Spinal cord (tissue), 10 donors: ENCODE data around the gene ANKRD28. TPM values are rescaled to one million over a fixed set of nuclear protein-coding genes. Genes with fewer than 3 reads are reported as not detected.
"Not testable (repeated sequence)": the region's sequence is repeated elsewhere in the genome, so short reads cannot be mapped to it uniquely, and the experiment has no call there.

ENCODE experiments used
- DNase-seq, 6 donors: peaks; one replicate each; pipeline versions ENCODE4 v3.0.0 to v3.0.0-alpha.2; 2013 to 2015; ENCODE audit warnings: low spot score in 6 of 6, low read depth in 4 of 6
- H3K27ac ChIP-seq: one replicate; pipeline ENCODE4 v1.5.1; 2013; ENCODE audit warnings: low read depth, low read length, control low read depth
- H3K27me3 ChIP-seq: one replicate; pipeline ENCODE4 v1.6.1; 2013; ENCODE audit warnings: low read length; ENCODE audit not compliant: control insufficient read depth, insufficient read depth
- H3K36me3 ChIP-seq: one replicate; pipeline ENCODE4 v1.6.1; 2013; ENCODE audit warnings: low read length; ENCODE audit not compliant: control insufficient read depth, insufficient read depth
- H3K4me1 ChIP-seq: one replicate; pipeline ENCODE4 v1.6.1; 2013; ENCODE audit warnings: low read length; ENCODE audit not compliant: control insufficient read depth, insufficient read depth
- H3K4me3 ChIP-seq: one replicate; pipeline ENCODE4 v1.5.1; 2013; ENCODE audit warnings: low read depth, low read length, control low read depth
- H3K9me3 ChIP-seq: one replicate; pipeline ENCODE4 v1.6.1; 2013; ENCODE audit warnings: low read length; ENCODE audit not compliant: control insufficient read depth, insufficient read depth
- WGBS: methylation state at CpG from one replicate; pipeline ENCODE4 v1.1.5; 2013; ENCODE audit warnings: missing lambda C conversion rate; ENCODE audit not compliant: insufficient coverage; 5-methylcytosine and 5-hydroxymethylcytosine counted together
- polyA plus RNA-seq, 2 donors: library from polyadenylated mRNA; unstranded; fragments of 120-200 nt; gene quantifications; one replicate each; pipeline ENCODE4 v1.2.1, GENCODE V29; 2013; ENCODE audit not compliant: insufficient read length in 2 of 2
- total RNA-seq, 2 donors: library from RNA; depleted of rRNA in 1 of 2; stranded (reverse); fragments of 120-200 nt in 1 of 2; fragments of >200 nt in 1 of 2; gene quantifications; one replicate each; pipeline versions ENCODE4 v1.2.3 to v1.2.4, GENCODE V29; 2013 to 2014
- donor health status: healthy.

The ANKRD28 gene
- total and polyA plus RNA-seq, 4 donors = 37.8 to 89.3 (median 50.6) TPM

DNA sequence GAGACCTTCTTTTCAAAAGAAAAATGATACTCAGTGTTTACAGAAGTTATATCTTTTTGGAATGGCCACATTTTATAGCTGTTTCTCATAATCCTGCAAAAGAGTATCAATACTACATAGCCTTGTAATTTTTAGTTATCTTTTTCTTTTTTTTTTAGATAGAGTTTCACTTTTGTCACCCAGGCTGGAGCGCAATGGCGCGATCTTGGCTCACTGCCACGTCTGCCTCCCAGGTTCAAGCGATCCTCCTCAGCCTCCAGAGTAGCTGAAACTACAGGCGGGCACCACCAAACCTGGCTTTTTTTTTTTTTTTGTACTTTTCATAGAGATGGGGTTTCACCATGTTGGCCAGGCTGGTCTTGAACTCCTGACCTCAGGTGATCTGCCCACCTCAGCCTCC, 53.6 kb downstream of the ANKRD28 start:
- Histone ChIP-seq H3K4me3 (no peak overlapping the region), H3K27ac (no peak overlapping the region), H3K27me3 (no peaks in the 10 kb centered on the region), H3K9me3 (peaks cover 4% of the 10 kb centered on the region), H3K36me3 (peaks cover 6% of the 10 kb centered on the region), H3K4me1 (no peaks in the 10 kb centered on the region)
- no peak for DNase-seq
- WGBS = 100% methylated on average over 3 of the region's 6 CpGs

DNA sequence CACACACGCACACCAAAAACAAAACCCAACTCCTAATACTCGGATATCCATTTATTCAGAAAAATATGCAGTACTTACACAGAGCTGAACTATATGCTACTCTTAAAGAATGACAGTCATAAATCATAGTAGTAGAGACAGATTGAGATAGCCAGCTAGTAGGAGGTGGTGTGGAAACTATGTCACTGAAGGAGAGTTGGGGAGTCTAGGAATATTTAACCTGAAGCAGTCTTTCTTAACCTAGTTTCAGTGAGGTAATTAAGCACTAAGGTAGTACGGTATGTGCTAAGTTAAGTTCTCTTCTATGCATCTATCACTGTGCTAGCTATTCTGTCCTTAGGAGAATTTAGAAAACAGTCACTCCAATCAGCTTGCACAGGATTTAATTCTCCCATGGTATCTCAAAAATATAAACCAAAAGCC, 54.2 kb downstream of the ANKRD28 start:
- WGBS = no CpG with 5 or more reads among the region's 3 CpGs
- H3K4me1 ChIP-seq = no peaks in the 10 kb centered on the region
- no peak for DNase-seq
- H3K27me3 ChIP-seq = no peaks in the 10 kb centered on the region
- no peak overlapping the region for H3K27ac ChIP-seq
- peaks cover 6% of the 10 kb centered on the region for H3K36me3 ChIP-seq
- H3K9me3 ChIP-seq = peaks cover 4% of the 10 kb centered on the region
- no peak overlapping the region for H3K4me3 ChIP-seq

- not testable (repeated sequence) for DNase-seq, H3K4me1 ChIP-seq, H3K27me3 ChIP-seq, H3K27ac ChIP-seq, H3K36me3 ChIP-seq, H3K4me3 ChIP-seq, H3K9me3 ChIP-seq
- WGBS = no CpG with 5 or more reads among the region's 26 CpGs
These were observed 55.5 kb downstream of the ANKRD28 start for GRCh38 chr3:15742236-15742635.

DNA sequence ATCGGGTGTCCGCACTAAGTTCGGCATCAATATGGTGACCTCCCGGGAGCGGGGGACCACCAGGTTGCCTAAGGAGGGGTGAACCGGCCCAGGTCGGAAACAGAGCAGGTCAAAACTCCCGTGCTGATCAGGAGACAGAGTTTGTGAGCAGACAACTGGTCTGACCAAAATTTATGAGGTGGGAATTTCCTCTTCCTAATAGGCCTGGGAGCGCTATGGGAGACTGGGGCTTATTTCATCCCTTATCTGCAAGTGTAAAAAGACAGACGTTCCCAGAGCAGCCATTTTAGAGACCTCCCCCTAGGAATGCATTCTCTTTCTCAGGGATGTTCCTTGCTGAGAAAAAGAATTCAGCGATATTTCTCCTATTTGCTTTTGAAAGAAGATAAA, 59.2 kb downstream of the ANKRD28 start:
- 93% methylated on average over 6 of the region's 11 CpGs for WGBS
- not testable (repeated sequence) for H3K27me3 ChIP-seq, H3K27ac ChIP-seq, H3K9me3 ChIP-seq, H3K4me1 ChIP-seq, DNase-seq, H3K4me3 ChIP-seq, H3K36me3 ChIP-seq

- H3K9me3 ChIP-seq = no peaks in the 10 kb centered on the region
- H3K27ac ChIP-seq = no peak overlapping the region
- no peaks in the 10 kb centered on the region for H3K27me3 ChIP-seq
- H3K4me3 ChIP-seq = no peak overlapping the region
- no peaks in the 10 kb centered on the region for H3K4me1 ChIP-seq
- 100% methylated on average over 1 of the region's 2 CpGs for WGBS
- DNase-seq = no peak
- H3K36me3 ChIP-seq = peaks cover 3% of the 10 kb centered on the region
These were observed 66.8 kb downstream of the ANKRD28 start for GRCh38 chr3:15731024-15731423.

DNA sequence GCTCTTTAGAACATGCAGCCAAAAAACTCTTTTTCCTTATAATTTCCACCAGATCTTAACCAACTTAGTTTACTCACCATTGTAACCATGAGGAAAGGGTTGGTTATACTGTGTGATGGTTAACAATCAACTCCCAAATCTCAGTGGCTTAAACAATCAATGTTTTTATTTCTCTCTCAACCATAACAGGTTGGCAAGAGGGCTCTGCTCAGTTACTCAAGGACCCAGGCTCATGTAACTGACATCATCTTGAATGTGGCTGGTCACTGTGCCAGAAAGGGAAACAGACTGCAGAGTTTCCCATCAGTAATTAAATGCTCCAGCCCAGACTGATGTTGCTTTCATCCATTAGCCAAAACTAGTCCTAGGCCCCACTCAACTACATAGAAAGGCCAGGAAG, 69.0 kb downstream of the ANKRD28 start:
- H3K9me3 ChIP-seq = no peaks in the 10 kb centered on the region
- peaks cover 3% of the 10 kb centered on the region for H3K36me3 ChIP-seq
- no peak overlapping the region for H3K4me3 ChIP-seq
- peak in 1 of 6 donors; percentile 5 for DNase-seq
- H3K27me3 ChIP-seq = no peaks in the 10 kb centered on the region
- H3K27ac ChIP-seq = no peak overlapping the region
- no peaks in the 10 kb centered on the region for H3K4me1 ChIP-seq

DNA sequence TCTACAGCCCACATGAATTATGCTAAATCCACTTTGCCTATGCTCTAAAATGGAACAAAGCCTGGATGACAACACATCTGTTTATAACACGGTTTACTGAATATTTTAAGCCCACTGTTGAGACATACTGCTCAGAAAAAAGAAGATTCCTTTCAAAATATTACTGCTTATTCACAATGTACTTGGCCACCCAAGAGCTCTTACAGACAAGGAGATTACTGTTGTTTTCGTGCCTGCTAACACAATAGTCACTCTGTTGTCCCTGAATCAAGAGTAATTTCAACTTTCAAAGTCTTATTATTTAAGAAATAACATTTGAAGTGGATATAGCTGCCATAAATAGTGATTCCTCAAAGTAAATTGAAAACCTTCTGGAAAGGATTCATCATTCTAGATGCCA, 70.9 kb downstream of the ANKRD28 start:
- H3K27me3 ChIP-seq = no peaks in the 10 kb centered on the region
- peak in 1 of 6 donors; percentile 9 for DNase-seq
- H3K4me1 ChIP-seq = no peaks in the 10 kb centered on the region
- 73% methylated on average over 1 of the region's 2 CpGs for WGBS
- H3K36me3 ChIP-seq = no peaks in the 10 kb centered on the region
- no peak overlapping the region for H3K4me3 ChIP-seq
- no peaks in the 10 kb centered on the region for H3K9me3 ChIP-seq
- H3K27ac ChIP-seq = no peak overlapping the region

DNA sequence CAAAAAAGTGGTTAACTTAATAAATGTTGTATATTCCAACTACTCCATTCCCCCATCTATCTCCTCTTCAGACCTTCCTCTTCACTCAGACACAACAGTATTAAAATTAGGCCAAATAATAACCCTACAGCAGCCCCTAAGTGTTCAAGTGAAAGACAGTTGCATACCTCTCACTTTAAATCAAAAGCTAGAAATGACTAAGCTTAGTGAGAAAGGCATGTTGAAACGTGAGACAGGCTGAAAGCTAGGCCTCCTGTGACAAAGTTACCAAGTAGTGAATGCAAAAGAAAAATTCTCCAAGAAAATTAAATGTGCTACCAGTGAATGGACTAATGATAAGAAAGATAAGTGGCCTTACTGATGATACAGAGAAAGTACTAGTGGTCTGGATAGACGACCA, 71.7 kb downstream of the ANKRD28 start:
- no peak overlapping the region for H3K27ac ChIP-seq
- no peak for DNase-seq
- 69% methylated on average over 2 of the region's 2 CpGs for WGBS
- H3K4me1 ChIP-seq = no peaks in the 10 kb centered on the region
- H3K9me3 ChIP-seq = no peaks in the 10 kb centered on the region
- no peaks in the 10 kb centered on the region for H3K36me3 ChIP-seq
- no peaks in the 10 kb centered on the region for H3K27me3 ChIP-seq
- no peak overlapping the region for H3K4me3 ChIP-seq

- H3K36me3 ChIP-seq = no peaks in the 10 kb centered on the region
- H3K27ac ChIP-seq = no peak overlapping the region
- no peak for DNase-seq
- no peaks in the 10 kb centered on the region for H3K4me1 ChIP-seq
- no peaks in the 10 kb centered on the region for H3K27me3 ChIP-seq
- WGBS = no CpG with 5 or more reads among the region's 1 CpG
- no peaks in the 10 kb centered on the region for H3K9me3 ChIP-seq
- no peak overlapping the region for H3K4me3 ChIP-seq
These were observed 73.3 kb downstream of the ANKRD28 start for GRCh38 chr3:15724446-15724845.

GRCh38 chr3:15723624-15723884, 74.2 kb downstream of the ANKRD28 start:
- DNase-seq = no peak
- Histone ChIP-seq H3K4me3 (no peak overlapping the region), H3K36me3 (no peaks in the 10 kb centered on the region), H3K4me1 (no peaks in the 10 kb centered on the region), H3K27me3 (no peaks in the 10 kb centered on the region), H3K9me3 (no peaks in the 10 kb centered on the region), H3K27ac (no peak overlapping the region)
